Stimulated activated CD4-positive, alpha-beta T cell treated with anti-CD3 and anti-CD28 coated beads, TNF-alpha, amount 100 ng/mL, for 4 hours (primary cell): ENCODE results near the gene VDR.

Experiments
- DNase-seq, 3 experiments: peaks; one replicate each; pipeline ENCODE4 v3.0.0-alpha.2; 2020; ENCODE audit warnings: low read depth in 3 of 3

VDR gene

GRCh38 chr12:47870175-47870781 lies 34.5 kb downstream of the VDR start:
- no peak for DNase-seq

- no peak for DNase-seq
Observed at GRCh38 chr12:47868552-47869031, 36.2 kb downstream of the VDR start.

- DNase-seq, result no peak
Observed at GRCh38 chr12:47868041-47868440, 36.8 kb downstream of the VDR start.

- no peak for DNase-seq
Observed at GRCh38 chr12:47867495-47867941, 37.3 kb downstream of the VDR start.

- DNase-seq, result no peak
Observed at GRCh38 chr12:47864646-47865235, 40.1 kb downstream of the VDR start.

GRCh38 chr12:47863985-47864384 lies 40.8 kb downstream of the VDR start:
- DNase-seq, result no peak

GRCh38 chr12:47863467-47863866 lies 41.3 kb downstream of the VDR start:
- DNase-seq, result no peak

- no peak for DNase-seq
Observed at GRCh38 chr12:47862881-47863280, 41.9 kb downstream of the VDR start.

- no peak for DNase-seq
Observed at GRCh38 chr12:47862167-47862750, 42.5 kb downstream of the VDR start.

GRCh38 chr12:47860873-47861272 lies 43.9 kb downstream of the VDR start:
- no peak for DNase-seq

GRCh38 chr12:47860279-47860841 lies 44.4 kb downstream of the VDR start:
- DNase-seq, result no peak

- no peak for DNase-seq
Observed at GRCh38 chr12:47858511-47859266, 46.1 kb downstream of the VDR start.

GRCh38 chr12:47856721-47857575 lies 47.8 kb downstream of the VDR start:
- no peak for DNase-seq

- DNase-seq, result no peak
Observed at GRCh38 chr12:47856094-47856493, 48.7 kb downstream of the VDR start.

GRCh38 chr12:47855502-47855901 lies 49.3 kb downstream of the VDR start:
- no peak for DNase-seq

- no peak for DNase-seq
Observed at GRCh38 chr12:47854531-47854930, 50.3 kb downstream of the VDR start.

GRCh38 chr12:47852096-47852571 lies 52.7 kb downstream of the VDR start:
- DNase-seq, result no peak

- no peak for DNase-seq
Observed at GRCh38 chr12:47851303-47851952, 53.4 kb downstream of the VDR start.

GRCh38 chr12:47850153-47851084 lies 54.4 kb downstream of the VDR start:
- no peak for DNase-seq
